Iris pigment epithelial cell (primary cell): ENCODE data around the gene AMPD2.

Experiments
- DNase-seq: peaks from one replicate; pipeline ENCODE4 v3.0.0-alpha.2; 2011; ENCODE audit warnings: low read depth

AMPD2 gene

DNA sequence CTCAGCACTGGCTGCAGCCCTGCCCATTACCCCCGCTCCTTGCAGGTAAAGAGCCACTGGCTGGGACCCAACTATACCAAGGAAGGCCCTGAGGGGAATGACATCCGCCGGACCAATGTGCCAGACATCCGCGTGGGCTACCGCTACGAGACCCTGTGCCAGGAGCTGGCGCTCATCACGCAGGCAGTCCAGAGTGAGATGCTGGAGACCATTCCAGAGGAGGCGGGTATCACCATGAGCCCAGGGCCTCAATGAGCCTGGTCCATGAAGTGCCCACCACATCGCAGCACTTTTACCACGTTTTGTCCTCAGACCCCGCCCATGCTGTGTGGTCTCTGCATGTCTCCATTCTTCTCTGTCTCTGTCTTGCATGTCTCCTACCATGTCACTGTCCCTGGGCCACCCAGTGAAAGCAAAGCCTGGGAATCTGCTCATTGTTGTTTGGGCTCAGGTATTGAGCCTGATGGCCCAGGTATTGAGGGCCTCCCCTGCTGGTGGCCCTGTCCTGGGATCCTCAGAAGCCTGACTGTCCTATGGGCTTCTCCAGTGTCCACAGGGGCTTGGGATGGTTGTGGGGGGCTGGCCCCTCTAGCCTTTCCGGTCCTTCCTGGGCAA, 11.4 kb downstream of the AMPD2 start:
- DNase-seq, result no peak

DNA sequence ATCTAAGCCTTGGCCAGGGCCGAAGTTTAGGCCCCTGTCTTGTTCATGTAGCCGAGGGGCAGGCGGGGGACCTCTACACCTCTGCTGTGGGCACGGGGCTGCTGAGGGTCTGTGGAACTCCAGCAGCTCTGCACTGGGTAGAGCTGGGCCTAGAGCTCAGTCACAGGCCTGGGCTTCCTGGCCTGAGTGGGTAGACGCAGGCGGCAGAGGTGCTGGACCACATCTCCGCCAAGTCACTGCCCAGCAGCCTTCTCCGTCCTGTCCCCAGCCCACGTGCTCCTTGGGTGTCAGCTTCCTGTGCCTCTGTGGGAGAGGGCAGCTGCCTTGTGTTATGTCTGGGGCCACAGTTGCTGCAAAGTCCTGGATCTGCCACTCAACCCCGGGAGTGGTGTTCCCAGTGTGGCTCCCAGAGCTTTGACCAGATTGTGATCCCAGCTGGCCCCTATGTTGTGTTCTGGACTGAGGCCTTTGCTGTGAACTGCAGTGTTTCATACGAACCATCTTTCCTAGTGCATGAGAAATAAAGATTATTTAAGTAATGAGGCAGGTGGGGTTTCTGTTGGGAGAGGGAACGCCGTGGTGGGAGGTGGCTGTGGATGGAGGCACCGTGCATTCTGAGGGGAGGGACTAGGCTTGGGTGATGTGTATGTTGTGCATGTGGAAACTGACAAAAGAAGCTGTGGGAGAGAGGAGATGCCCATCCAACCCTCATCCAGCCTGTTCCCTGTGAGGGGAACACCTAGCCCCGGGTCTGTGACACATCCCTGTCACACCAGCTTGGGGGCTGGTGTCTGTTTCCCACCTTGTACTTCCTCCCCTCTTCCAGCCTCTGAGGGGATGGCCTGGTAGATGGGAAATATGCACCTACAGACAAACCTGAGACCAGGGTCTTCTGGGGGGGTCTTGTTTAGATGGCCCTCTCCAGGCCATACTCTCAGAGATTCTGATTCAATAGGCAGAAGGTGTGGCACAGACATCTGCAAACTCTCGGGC, 12.2 kb downstream of the AMPD2 start:
- DNase-seq, result no peak

DNA sequence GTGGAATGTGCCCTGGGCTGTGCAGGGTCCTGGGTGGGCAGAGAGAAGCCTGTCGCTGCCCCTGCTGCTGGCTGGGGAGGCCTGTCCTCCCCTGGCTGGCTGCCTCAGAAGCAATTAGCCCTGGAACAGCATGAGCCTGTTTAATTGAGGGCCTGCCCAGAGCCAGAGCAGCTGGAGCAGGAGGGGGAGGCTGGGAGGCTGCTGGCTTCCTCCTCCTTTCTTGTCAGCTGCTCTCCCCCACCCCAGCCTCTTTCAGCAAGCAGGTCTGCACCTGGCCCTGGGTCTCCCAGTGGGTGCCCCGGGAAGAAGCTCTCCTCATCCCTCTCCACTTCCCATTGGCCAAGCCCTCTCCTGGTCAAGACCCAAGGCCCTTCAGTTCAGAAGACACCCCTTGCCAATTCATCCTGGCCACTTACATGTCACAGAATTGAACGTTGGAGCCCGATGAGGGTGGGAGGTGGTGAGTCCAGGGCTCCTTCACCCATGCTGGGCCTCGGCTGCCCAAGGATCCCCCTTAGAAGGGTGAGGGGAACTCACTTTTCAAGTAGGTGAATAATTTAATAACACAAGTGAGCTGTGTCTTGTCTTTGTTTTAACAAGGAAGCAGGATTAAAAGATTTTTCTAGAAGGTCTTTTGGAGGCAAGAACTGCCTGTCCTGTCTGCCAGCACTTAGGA, 13.2 kb downstream of the AMPD2 start:
- DNase-seq, result no peak

DNA sequence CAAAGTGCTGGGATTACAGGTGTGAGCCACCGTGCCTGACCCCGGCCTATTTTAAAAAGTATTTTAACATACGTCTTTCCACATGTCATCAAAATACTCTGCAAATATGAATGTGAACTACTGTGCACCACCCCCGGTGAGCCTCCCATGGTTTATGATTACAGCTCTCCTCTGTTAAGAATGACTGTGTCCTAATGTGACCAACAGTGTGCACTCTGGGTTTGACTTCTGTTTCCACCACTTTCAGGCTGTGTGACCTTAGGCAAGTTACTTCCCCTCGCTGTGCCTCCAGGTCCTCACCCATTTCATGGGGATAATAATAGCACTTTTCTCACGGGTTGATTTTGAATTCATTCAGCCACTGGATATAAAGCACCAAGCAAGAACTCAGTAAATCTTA, 14.7 kb downstream of the AMPD2 start:
- no peak for DNase-seq

DNA sequence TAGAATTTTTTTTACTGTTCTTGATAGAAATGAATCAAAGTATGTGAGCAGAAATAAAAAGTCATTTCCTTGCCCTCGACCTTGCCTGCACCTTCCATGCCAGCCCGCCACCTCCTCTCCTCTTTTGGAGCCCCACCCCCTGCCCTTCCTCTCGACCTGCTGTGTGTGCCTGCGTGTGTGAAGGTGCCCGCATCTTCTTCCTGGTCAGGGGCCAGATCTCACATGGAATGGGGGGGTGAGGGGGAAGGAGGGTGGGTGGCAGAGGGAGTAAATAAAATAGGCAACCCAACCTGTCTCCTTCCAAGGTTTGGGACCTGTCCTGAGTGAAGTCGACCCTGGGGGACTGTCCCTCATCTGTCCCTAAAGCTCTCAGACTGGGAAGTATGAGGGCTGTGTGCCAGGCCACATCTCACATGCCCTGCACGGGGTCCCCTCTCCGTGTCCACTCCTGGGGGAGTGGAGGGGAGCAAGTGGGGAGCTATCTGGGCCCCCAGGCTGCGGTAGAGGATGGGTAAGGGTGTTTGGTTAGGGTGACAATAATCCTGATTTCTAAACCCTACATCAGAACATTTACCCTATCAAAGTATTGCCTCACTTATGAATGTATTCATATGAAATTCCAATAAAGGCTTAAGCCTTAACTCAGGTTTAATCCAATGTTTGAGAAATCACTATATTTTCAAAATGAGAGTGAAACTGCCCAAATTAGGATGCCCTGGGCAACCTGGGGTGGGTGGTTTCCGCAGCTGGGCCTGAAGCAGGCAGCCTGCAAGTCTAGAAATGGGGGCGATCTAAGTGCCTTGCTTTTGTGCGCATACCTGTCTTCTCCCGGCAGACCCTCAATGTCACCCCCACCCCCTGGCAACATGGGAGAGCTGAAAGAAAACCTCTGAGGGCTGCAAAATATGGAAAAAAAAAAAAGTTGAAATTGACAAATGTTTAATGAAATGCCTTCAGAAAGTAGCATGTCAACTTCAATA, 15.4 kb downstream of the AMPD2 start:
- DNase-seq, result no peak

DNA sequence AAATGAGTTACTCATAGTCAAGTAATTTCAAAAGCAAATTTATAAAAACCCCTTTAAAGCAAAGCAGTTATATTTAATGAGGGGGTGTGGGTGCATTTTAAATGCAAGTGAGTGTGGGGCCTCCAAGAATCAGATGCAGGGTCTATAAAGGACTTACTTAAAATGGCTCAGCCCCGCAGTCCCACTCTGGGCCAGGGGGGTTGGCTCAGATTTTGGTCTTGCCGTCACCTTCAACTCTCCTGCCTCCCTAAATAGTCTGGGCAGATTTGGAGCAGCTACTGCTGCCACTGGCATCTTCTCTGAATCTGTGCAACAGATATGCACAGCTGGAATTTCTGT, 16.2 kb downstream of the AMPD2 start:
- no peak for DNase-seq

DNA sequence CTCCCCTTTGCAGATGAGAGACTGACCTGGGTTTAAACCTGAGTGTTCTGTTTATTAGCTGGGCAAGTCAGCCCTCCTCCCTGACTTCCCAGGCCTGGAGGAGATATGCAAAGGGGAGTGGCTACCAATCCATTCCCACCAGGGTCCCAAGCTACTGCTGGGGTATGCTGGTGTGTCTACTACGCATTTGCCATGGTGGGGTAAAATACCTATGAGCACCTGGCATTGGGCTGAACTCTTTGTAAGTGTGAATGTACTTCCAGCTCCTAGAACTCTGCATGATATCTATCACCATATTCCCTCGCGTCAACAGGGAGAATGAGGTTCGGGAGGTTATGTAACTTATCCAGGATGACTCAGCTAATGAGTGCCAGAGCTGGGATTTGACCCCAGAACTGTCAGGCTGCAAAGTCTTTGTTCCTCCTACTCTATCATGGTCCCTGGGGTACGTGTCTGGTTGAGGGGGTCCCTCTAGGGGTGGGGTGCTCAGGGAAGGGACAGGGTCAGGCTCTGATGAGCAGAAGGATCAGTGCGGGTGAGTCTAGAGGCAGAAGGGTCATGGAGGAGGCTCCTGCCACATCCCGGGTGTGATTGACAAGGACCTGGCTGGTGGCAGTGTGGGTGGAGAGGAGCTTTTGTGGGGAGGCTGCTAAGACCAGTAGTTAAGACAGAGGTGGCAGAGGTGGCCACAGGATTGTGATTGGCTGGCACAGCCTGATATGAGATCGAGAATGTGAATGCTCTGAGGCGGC, 16.7 kb downstream of the AMPD2 start:
- DNase-seq, result peak; percentile 67

DNA sequence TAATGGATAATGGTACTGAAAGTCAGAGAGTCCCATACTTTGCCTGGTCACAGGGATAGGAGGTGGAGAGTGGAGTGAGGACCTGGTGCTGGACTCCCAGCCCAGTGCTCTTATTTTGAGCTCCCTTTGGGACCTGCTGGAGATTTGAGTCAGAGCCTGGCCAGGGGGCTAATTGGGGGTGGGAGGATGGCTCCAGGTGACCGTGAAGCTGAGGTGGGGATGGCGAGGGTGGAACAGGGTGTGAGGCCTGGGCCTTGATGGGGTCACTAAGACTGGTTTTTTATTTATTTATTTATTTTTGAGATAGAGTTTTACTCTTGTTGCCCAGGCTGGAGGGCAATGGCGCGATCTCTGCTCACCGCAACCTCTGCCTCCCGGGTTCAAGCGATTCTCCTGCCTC, 17.8 kb downstream of the AMPD2 start:
- DNase-seq, result no peak

DNA sequence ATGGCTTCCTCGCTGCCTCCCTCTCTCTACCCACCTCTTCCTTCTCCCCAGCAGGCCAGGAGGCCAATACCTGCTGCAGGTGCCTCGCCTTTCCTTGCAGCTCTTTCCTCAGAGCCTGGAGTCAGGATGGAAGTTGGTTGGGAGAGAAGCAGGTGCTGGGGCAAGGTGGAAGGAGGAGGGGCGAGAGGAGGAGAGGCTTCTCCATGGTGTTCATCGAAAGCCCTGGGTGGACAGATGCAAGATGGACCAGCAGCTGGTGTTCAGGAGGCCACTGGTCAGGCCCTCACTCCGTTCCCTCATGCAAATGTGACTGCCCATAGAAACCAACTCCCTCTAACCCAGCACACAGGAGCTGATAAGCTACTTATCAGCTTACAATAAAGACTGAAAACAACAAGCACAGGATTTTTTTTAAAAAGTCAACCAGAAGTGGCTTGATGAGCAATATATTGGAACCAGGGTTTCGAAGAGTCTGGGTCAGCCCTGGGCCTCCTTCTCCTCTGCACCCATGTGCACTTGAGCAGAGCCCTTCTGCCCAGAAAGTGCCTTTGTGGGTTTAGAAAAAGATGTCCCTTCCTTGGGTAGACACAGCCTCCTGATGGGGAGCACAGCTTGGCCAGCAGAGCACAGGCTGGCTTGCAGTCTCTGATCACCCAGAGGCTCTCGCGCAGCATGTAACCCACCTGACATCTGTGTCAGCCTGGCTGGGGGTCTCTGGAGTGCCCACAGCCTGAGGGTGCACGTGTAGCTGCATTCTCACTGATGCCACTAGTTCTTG, 19.6 kb downstream of the AMPD2 start:
- DNase-seq, result no peak

DNA sequence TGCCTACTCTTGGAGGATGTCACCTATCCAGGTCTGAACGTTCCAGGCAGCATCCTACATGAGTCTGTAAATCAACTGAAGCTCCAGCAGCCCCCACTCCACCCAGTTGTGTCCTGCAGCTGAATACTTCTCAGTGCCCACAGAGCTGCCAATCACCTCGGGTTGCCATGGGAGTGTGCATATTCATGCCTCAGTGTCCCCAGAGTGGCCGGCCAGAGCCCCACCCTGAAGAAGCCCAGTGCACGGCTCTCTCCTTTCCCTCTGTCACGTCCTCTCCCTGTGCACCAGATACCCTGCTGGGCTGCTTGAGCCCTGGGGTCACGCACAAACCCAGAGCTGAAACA, 20.2 kb downstream of the AMPD2 start:
- DNase-seq, result no peak

DNA sequence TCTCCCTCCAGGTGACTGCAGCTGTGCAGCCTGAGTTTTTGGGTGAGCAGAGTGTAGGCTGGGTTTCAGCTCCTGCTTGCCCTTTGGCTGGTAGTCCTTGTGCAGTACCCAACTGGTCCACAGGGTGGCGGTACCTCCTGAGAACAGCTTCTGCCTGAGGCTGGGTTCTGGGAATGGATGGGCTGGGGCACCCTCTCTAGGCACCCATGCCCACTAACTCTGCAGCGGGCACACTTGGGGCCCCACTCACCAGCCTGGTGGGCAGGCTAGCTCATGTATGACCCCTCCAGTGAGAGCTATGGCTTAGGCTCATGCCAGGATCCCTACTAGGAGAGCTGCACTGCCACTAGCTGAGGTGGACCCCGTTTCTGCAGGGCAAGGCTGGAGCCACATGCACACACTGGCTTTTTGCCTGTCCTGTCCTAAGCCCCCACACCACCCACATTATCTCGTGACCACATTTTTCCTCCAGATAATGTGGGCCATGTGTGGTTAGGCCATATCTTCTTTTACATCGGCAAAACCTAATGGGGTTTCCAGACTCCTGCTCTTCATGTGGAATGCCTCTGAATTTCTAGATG, 20.7 kb downstream of the AMPD2 start:
- peak; percentile 49 for DNase-seq

DNA sequence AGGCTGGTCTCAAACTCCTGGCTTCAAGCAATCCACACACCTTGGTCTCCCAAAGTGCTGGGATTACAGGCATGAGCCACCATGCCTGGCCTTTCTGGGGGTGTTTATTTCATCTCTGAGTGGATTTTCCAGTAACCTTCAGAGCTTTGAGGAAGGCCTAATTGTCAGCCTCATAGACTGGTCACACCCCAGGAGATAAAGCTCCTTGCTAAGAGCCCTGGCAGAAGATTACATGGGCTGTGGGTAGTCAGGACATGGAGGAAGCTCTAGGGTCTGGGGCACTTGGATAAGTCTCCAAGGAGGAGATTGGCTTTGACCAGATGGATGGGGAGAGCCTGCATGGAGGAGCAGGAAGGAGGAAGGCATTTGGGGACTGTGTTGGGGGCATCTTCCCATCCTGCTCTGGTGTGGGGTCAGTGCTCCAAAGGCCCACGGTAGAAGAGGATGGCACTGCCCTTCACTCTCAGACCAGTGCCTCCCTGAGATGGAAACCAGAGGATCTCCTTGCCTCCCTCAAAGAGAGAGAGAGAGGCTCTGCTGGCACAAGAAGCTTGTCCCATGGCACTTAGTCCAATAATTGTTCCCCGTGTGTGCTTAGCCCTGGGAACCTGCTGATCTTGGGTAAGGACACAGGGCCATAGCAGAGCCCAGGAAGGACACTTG, 21.6 kb downstream of the AMPD2 start:
- DNase-seq, result no peak

DNA sequence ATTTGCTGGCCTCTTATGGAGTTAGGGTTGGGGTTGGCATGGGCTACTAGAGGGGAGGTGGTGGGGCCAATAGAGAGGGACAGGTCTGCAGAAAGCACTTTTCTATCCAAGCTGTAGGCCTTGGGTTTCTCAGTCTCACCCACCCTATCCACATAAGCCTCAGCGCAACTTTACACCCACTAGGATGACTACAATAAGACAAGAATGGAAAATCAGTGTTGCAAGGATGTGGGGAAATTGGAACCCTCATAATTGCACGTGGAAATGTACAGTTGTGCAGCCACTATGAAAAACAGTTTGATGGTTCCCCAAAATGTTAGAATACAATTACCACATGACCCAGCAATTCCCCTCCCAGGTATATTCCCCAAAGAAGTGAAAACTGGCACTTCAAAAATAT, 22.2 kb downstream of the AMPD2 start:
- no peak for DNase-seq

DNA sequence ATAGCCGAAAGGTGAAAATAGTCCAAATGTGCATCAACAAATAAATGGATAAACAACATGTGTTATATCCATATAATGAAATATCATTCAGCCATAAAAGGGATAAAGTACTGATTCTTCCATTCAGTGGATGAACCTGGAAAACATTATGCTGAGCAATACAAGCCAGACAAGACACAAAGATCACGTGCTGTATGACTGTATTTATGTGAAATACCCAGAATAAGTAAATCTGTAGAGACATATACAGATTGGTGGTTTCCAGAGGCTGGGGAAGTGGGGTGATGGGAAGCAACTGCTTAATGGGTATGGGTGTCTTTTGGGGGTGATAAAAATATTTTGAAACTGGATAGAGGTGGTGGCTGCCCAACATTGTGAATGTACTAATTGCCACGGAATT, 23.0 kb downstream of the AMPD2 start:
- no peak for DNase-seq

DNA sequence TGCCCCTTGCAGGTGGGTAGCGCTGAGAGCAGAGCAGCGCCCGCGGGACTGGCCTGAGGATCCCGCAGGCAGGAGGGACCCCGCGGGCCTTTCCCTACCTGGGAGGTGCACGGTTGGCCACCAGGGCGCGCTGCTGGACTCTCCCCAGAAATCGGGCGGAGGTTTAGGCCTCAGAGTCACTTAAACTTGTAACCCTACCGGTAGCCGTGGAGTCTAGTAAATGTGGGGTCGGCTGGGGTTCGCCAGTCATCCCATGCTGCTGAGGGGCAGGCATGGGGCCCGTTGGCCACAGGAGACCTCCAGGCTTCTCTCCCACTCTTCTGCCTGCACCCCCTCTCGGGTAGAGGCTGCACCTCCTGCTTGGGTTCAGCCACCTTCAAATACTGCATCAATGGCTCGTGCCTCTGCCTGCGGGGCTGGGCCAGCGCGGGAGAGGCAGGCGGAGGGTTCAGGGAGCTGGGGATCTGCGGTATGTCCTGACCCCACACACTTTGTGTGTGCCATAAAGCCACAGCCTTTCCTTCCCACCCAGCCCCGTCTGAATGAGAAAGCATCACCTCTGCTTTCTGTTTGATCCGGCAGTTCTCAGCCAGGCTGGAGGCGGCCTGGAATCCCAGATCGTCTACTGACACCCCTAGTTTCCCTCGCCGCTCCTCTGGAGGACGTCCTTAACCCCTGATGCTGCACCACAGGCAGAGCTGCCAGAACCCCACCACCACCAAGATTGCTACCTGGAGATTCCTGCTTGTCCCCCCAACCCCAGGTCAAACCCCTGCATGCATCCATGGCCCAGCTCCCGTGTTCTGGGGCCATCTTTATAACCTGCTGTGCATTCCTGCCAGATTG, 24.0 kb downstream of the AMPD2 start:
- DNase-seq, result peak; percentile 64

DNA sequence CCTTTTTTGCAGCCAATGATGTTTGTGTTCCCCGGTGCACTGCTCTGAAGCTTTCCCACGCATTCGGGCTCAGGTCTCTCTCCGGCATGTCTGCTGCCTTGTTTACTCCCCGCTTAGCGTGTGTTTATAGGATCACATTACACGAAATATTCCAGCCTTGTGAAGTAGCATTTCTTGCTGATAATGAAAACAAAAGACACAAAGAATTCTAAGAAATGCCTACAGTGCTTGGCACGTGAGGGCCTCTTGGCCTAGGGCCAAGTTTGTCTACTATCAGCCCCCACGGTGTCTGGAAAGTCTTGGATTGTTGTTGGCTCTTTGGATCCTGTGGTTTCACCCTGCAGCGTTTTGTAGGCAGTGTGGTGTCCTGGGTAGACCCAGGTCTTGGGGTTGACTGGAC, 25.0 kb downstream of the AMPD2 start:
- peak; percentile 53 for DNase-seq

DNA sequence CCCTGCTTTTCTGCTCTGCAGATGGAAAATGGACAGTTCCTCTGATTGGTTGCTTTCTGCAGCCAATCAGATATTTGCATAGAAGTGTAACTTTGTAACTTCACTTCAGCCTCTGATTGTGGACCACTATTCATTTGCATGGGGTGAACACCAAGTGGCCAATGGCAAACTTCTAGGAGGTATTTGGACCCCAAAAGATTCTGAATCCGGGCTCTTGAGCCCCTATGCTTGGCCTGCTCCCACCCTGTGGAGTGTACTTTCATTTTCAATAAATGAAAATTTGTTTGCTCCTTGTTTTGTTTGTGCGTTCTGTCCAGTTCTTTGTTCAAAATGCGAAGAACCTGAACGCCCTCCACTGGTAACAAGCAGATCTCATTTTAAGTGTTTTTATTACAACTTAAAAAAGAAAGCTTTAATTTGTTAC, 29.9 kb downstream of the AMPD2 start:
- peak; percentile 52 for DNase-seq

DNA sequence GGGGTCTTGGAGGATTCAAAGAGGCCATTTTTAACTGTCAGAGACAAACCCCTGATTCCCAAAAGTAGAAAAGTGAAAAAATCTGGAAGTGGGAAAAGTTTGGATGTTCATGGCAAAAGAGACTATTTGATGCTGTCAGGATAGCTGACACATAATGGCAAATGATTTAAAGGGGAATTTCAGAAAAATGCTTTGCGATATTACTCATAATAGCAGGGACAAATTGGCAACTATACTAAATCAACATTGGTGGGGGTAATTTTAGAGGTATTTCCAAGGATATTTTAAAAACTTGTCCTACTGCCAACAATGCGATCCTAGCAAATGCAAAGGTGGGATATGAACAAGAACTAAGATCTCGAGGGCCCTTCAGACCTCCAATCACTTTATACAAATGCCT, 31.0 kb downstream of the AMPD2 start:
- DNase-seq, result peak; percentile 27

DNA sequence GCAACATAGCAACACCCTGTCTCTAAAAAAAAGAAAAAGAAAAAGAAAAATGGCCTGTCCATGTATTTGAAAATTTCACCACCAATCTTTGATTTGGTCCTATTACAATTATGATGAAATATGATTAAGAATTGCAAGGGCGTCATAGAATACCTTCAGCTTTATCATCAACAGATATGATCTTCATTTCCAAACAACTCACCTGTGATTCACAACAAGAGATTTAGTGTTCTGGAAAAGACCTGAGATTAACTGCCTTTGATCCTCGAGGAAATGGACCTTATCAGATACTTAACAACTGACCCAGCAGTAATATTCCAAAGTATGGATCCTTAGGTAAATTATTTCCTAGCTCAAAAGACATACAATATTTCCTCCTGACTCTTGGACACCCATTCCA, 32.8 kb downstream of the AMPD2 start:
- DNase-seq, result no peak
